Smooth muscle cell (in vitro differentiated cells): ENCODE results near the gene PHACTR3. TPM values are rescaled to one million over a fixed set of nuclear protein-coding genes. Genes with fewer than 3 reads are reported as not detected.

Source experiments
- DNase-seq: peaks from one replicate; lab custom pipeline; 2025; ENCODE audit not compliant: unreplicated experiment; lab: John Stamatoyannopoulos, UW
- H2AFZ ChIP-seq: fragments of 200-600 bp; sonication (generic); 2 replicates; pipeline ENCODE4 v1.6.0; 2016; ENCODE audit warnings: antibody characterized with exemption, low read depth, mild to moderate bottlenecking
- H3F3A ChIP-seq: fragments of 200-600 bp; sonication (generic); 2 replicates; pipeline ENCODE4 v1.6.0; 2017; ENCODE audit warnings: antibody characterized with exemption, low read depth
- H3K27ac ChIP-seq: fragments of 200-600 bp; sonication (generic); 2 replicates; pipeline ENCODE4 v1.5.1; 2016; ENCODE audit warnings: low read depth, mild to moderate bottlenecking
- H3K27me3 ChIP-seq: fragments of 200-600 bp; sonication (generic); 2 replicates; pipeline ENCODE4 v1.6.1; 2016; ENCODE audit warnings: low read depth, mild to moderate bottlenecking
- H3K36me3 ChIP-seq: fragments of 200-600 bp; sonication (generic); 2 replicates; pipeline ENCODE4 v1.5.1; 2016; ENCODE audit warnings: low read depth
- H3K4me1 ChIP-seq: fragments of 200-600 bp; sonication (generic); 2 replicates; pipeline ENCODE4 v1.5.1; 2016; ENCODE audit warnings: low read depth
- H3K4me2 ChIP-seq: fragments of 200-600 bp; sonication (generic); 2 replicates; pipeline ENCODE4 v1.6.0; 2016; ENCODE audit warnings: mild to moderate bottlenecking
- H3K4me3 ChIP-seq: fragments of 200-600 bp; sonication (generic); 2 replicates; pipeline ENCODE4 v1.5.1; 2016; ENCODE audit warnings: mild to moderate bottlenecking
- H3K79me2 ChIP-seq: fragments of 200-600 bp; sonication (generic); 2 replicates; pipeline ENCODE4 v1.6.0; 2016; ENCODE audit warnings: low read depth, mild to moderate bottlenecking
- H3K9ac ChIP-seq: fragments of 200-600 bp; sonication (generic); 2 replicates; pipeline ENCODE4 v1.6.0; 2016; ENCODE audit warnings: low read depth
- H3K9me3 ChIP-seq: fragments of 200-600 bp; sonication (generic); replicated peaks from 2 replicates; pipeline ENCODE4 v1.5.1; 2016; ENCODE audit warnings: low read depth
- H4K20me1 ChIP-seq: fragments of 200-600 bp; sonication (generic); 2 replicates; pipeline ENCODE4 v1.6.0; 2016; ENCODE audit warnings: low read depth
- WGBS: methylation state at CpG from one replicate; pipeline ENCODE4 v1.1.7; 2016; ENCODE audit warnings: low lambda C conversion rate; 5-methylcytosine and 5-hydroxymethylcytosine counted together
- polyA plus RNA-seq: library from polyadenylated mRNA; unstranded; fragments of >200 nt; fragmentation: Nextera tagmentation; extraction: Ambion mirVana; gene quantifications from 2 replicates; pipeline ENCODE4 v1.2.1, GENCODE V29; 2016
- total RNA-seq: library from RNA; depleted of rRNA; stranded (reverse); fragments of >200 nt; gene quantifications from 2 replicates; pipeline ENCODE4 v1.2.3, GENCODE V29; 2014
- TF ChIP-seq, protein P1 (sequence below): fragments of 200-600 bp; sonication (generic); IDR thresholded peaks from 2 replicates; pipeline ENCODE4 v1.5.1; 2017; ENCODE audit warnings: borderline replicate concordance, mild to moderate bottlenecking, antibody characterized with exemption; ENCODE audit not compliant: insufficient read depth, poor library complexity, severe bottlenecking

PHACTR3 gene
- total and polyA plus RNA-seq, 2 experiments from 2014 or later = 0.76 to 2.6 TPM

DNA sequence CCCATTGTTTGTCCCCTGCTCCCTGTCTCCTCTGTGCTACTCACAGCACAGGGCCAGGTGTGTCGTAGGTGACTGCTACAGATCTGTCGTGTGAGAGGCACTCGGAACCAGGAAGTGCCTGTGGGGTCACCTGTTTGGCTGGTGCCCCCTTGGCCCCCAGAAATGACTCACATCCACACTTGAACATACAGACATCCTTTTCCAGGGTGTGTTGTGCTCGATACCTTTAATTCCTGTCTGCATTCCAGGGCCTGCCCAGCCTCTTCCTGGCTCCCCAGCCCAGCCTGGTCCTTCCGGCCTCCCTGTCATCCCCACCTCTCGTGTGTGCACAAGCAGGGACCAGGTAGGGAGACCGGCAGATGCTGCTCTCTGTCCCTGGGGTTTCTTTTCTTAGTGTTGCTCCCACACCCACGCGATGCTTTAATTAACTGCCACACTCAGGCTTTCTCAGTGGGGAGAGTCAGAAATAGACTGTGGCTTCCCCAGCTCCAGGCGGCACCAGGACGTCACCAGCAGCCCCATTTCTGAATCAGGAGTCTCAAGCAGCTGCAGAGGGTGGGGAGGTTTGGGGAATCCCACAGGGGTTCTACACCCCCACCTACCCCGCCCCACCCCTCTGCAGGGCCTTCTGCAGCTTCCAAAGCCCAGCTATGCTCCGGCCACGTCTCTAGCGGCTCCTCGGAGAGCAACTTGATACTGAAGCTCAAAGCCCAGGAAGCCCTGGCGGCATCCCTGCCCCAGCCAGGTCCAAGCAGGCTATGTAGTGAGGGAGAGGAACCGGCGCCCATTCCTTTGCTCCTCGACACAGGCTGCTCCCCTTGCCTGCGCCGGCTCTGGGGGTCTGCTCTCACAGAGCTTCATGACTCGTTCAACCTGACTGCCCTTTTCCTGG lies 226.9 kb downstream of the PHACTR3 start:
- Histone ChIP-seq H4K20me1 (no peaks in the 10 kb centered on the region), H2AFZ (no peak overlapping the region), H3K9me3 (no peaks in the 10 kb centered on the region), H3K79me2 (no peaks in the 10 kb centered on the region), H3K36me3 (no peaks in the 10 kb centered on the region), H3K4me3 (no peak overlapping the region), H3K4me2 (no peak overlapping the region), H3K4me1 (peaks cover 7% of the 10 kb centered on the region), H3K9ac (no peak overlapping the region), H3K27me3 (no peaks in the 10 kb centered on the region), H3F3A (no peaks in the 10 kb centered on the region), H3K27ac (no peak overlapping the region)
- WGBS = 84% methylated on average over 23 of the region's 23 CpGs
- TF ChIP-seq, protein P1, sequence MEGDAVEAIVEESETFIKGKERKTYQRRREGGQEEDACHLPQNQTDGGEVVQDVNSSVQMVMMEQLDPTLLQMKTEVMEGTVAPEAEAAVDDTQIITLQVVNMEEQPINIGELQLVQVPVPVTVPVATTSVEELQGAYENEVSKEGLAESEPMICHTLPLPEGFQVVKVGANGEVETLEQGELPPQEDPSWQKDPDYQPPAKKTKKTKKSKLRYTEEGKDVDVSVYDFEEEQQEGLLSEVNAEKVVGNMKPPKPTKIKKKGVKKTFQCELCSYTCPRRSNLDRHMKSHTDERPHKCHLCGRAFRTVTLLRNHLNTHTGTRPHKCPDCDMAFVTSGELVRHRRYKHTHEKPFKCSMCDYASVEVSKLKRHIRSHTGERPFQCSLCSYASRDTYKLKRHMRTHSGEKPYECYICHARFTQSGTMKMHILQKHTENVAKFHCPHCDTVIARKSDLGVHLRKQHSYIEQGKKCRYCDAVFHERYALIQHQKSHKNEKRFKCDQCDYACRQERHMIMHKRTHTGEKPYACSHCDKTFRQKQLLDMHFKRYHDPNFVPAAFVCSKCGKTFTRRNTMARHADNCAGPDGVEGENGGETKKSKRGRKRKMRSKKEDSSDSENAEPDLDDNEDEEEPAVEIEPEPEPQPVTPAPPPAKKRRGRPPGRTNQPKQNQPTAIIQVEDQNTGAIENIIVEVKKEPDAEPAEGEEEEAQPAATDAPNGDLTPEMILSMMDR = no peak
- no peak for DNase-seq

DNA sequence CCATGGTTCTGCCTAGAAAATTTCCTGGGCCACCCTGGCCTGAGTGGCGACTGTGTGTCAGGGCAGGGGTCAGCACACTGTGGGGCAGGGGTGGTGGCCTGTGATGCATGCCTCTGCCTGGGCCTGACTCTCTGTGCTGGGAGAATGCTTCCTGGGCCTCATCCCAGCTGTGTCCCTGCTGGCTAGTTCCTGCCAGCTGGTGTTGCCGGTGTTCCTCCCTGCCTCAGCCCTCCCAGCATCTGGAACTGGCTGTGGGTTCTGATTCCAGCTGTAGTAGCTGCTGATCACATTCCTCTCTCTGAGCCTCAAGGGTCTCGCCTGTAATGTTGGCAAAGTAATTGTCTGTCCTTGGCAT lies 227.6 kb downstream of the PHACTR3 start:
- no peak overlapping the region for H3K4me2 ChIP-seq
- H2AFZ ChIP-seq = no peak overlapping the region
- H3K9ac ChIP-seq = no peak overlapping the region

DNA sequence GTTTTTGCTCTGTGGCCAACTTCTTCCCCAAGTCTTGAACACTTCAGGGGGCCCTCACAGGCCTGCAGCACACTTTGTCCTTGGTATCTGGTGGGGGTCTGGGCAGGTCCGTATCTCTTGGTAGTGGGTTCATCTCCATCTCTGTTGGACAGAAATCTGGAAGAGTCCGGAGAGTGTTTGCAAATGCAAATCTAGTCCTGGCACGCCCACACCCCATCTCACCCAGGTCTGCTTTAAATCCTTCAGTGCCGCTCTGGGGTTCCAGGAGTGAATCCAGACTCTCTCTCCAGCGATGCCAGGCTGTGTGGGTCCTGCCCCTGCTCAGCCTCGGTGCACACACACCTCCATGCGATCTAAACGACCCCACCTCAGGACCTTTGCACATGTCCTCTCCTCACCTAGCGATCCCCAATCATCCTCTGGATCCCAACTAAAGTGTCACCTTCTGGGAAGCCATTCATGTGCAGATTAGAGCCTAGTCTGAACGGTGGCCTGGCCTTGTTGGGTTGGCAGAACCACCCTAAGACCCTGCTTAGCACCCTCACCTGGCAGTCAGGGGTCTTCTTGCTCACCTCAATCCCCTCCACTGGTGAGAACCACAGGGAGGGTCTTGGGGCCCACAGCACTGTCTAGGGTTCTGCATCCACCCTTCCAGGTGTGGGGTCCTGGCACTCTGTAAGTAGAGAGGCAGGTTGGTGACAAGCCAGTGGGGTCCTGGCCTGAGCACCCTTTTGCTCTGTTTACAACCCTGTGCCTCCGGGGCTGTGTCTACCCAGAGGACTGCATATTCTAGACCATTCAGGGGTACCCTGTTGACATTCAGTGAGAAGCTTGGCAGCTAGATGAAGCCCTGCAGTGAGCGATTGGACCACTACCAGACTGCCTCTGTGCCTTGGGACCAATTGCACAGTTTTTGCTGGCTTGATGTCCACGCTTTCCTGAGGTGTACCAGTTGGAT lies 228.3 kb downstream of the PHACTR3 start:
- peaks cover 7% of the 10 kb centered on the region for H3K4me1 ChIP-seq
- TF ChIP-seq, protein P1 = no peak
- 87% methylated on average over 13 of the region's 13 CpGs for WGBS

More for the DNA sequence above, 227.6 kb downstream of the PHACTR3 start:
- Histone ChIP-seq H4K20me1 (no peaks in the 10 kb centered on the region), H3K79me2 (no peaks in the 10 kb centered on the region), H3K4me1 (peaks cover 7% of the 10 kb centered on the region), H3K27ac (no peak overlapping the region), H3K36me3 (no peaks in the 10 kb centered on the region), H3K4me3 (no peak overlapping the region), H3K9me3 (no peaks in the 10 kb centered on the region), H3F3A (no peaks in the 10 kb centered on the region), H3K27me3 (no peaks in the 10 kb centered on the region)
- TF ChIP-seq, protein P1 = no peak
- no peak for DNase-seq
- WGBS = 68% methylated on average over 3 of the region's 3 CpGs

More for the DNA sequence above, 228.3 kb downstream of the PHACTR3 start:
- Histone ChIP-seq H3K9me3 (no peaks in the 10 kb centered on the region), H3K9ac (no peak overlapping the region), H3K79me2 (no peaks in the 10 kb centered on the region), H4K20me1 (no peaks in the 10 kb centered on the region), H3K27ac (no peak overlapping the region), H3K36me3 (no peaks in the 10 kb centered on the region), H3K4me2 (no peak overlapping the region), H3K27me3 (no peaks in the 10 kb centered on the region), H3K4me3 (no peak overlapping the region), H3F3A (no peaks in the 10 kb centered on the region), H2AFZ (no peak overlapping the region)
- no peak for DNase-seq
